Liver (tissue), 9 donors: ENCODE data around the gene PFKL. TPM values are rescaled to one million over a fixed set of nuclear protein-coding genes. Genes with fewer than 3 reads are reported as not detected.
A peak's percentile ranks its signal among the peaks of the same experiment; 100 is the strongest.

ENCODE experiments used
- DNase-seq: peaks from one replicate; pipeline ENCODE4 v3.0.0-alpha.2; 2017; ENCODE audit warnings: low spot score
- H3K27ac ChIP-seq, 2 donors: one replicate each; pipeline ENCODE4 v1.7.0; 2013; ENCODE audit warnings: inconsistent platforms in 2 of 2, low read length in 2 of 2, control low read depth in 1 of 2, low read depth in 1 of 2, mild to moderate bottlenecking in 1 of 2
- H3K27me3 ChIP-seq, 4 donors: one replicate each; pipeline versions ENCODE4 v1.6.1 to v1.7.0; 2013; ENCODE audit warnings: low read length in 3 of 4, inconsistent platforms in 1 of 4, mild to moderate bottlenecking in 1 of 4, moderate library complexity in 1 of 4; ENCODE audit not compliant: control insufficient read depth in 4 of 4, insufficient read depth in 4 of 4
- H3K36me3 ChIP-seq, 4 donors: one replicate each; pipeline versions ENCODE4 v1.6.1 to v1.7.0; 2013; ENCODE audit warnings: low read length in 3 of 4, mild to moderate bottlenecking in 3 of 4, low read depth in 1 of 4, moderate library complexity in 1 of 4; ENCODE audit not compliant: control insufficient read depth in 4 of 4, insufficient read depth in 3 of 4
- H3K4me1 ChIP-seq, 4 donors: one replicate each; pipeline versions ENCODE4 v1.6.1 to v1.7.0; 2013; ENCODE audit warnings: low read length in 3 of 4, mild to moderate bottlenecking in 3 of 4, moderate library complexity in 1 of 4; ENCODE audit not compliant: control insufficient read depth in 4 of 4, insufficient read depth in 4 of 4
- H3K4me3 ChIP-seq, 3 donors: one replicate each; pipeline versions ENCODE4 v1.6.1 to v1.7.0; 2013; ENCODE audit warnings: low read length in 3 of 3, control low read depth in 1 of 3, low read depth in 1 of 3, mild to moderate bottlenecking in 1 of 3
- H3K9ac ChIP-seq, 2 donors: one replicate each; pipeline ENCODE4 v1.7.0; 2013; ENCODE audit warnings: low read length in 2 of 2, mild to moderate bottlenecking in 2 of 2, moderate library complexity in 2 of 2, control low read depth in 1 of 2, low read depth in 1 of 2
- H3K9me3 ChIP-seq, 4 donors: one replicate each; pipeline versions ENCODE4 v1.6.1 to v1.7.0; 2013; ENCODE audit warnings: low read length in 3 of 4; ENCODE audit not compliant: control insufficient read depth in 4 of 4
- ATF3 ChIP-seq: IDR thresholded peaks from 2 replicates; pipeline ENCODE4 v1.6.1; 2016; ENCODE audit warnings: antibody characterized with exemption
- CTCF ChIP-seq: fragments of 150-350 bp; IDR thresholded peaks from 2 replicates; pipeline ENCODE4 v1.5.1; 2017; ENCODE audit warnings: improper control_type of control experiment, low read depth, low read length; ENCODE audit not compliant: missing input control
- EGR1 ChIP-seq, 2 donors: IDR thresholded peaks; 2 replicates each; pipeline ENCODE4 v1.6.1; 2016 to 2018; ENCODE audit warnings: antibody characterized with exemption in 2 of 2, low read depth in 2 of 2
- FOXA1 ChIP-seq: IDR thresholded peaks from 2 replicates; pipeline ENCODE4 v1.6.1; 2016; ENCODE audit warnings: antibody characterized with exemption
- GABPA ChIP-seq, 2 donors: IDR thresholded peaks in 1 of 2; conservative IDR thresholded peaks in 1 of 2; 2 replicates each; pipeline ENCODE4 v1.6.1; 2016; ENCODE audit warnings: antibody characterized with exemption in 2 of 2, mild to moderate bottlenecking in 1 of 2, moderate library complexity in 1 of 2
- HNF4A ChIP-seq, 2 donors: conservative IDR thresholded peaks; 2 replicates each; pipeline ENCODE4 v1.6.1; 2016; ENCODE audit warnings: antibody characterized with exemption in 2 of 2, mild to moderate bottlenecking in 2 of 2
- HNF4G ChIP-seq: IDR thresholded peaks from 2 replicates; pipeline ENCODE4 v1.6.1; 2016; ENCODE audit warnings: antibody characterized with exemption
- JUND ChIP-seq, 2 donors: IDR thresholded peaks; 2 replicates each; pipeline ENCODE4 v1.6.1; 2016; ENCODE audit warnings: antibody characterized with exemption in 2 of 2
- MAX ChIP-seq: IDR thresholded peaks from 2 replicates; pipeline ENCODE4 v1.6.1; 2016; ENCODE audit warnings: antibody characterized with exemption
- NR2F2 ChIP-seq: IDR thresholded peaks from 2 replicates; pipeline ENCODE4 v1.6.1; 2016; ENCODE audit warnings: antibody characterized with exemption
- RAD21 ChIP-seq, 2 donors: IDR thresholded peaks; 2 replicates each; pipeline ENCODE4 v1.6.1; 2016; ENCODE audit warnings: antibody characterized with exemption in 2 of 2, mild to moderate bottlenecking in 2 of 2
- REST ChIP-seq: IDR thresholded peaks from 2 replicates; pipeline ENCODE4 v1.6.1; 2016; ENCODE audit warnings: antibody characterized with exemption, mild to moderate bottlenecking
- RXRA ChIP-seq, 2 donors: IDR thresholded peaks; 2 replicates each; pipeline ENCODE4 v1.6.1; 2017 to 2018; ENCODE audit warnings: antibody characterized with exemption in 2 of 2, mild to moderate bottlenecking in 1 of 2
- SP1 ChIP-seq: IDR thresholded peaks from 2 replicates; pipeline ENCODE4 v1.6.1; 2018; ENCODE audit warnings: antibody characterized with exemption, mild to moderate bottlenecking
- TAF1 ChIP-seq: conservative IDR thresholded peaks from 2 replicates; pipeline ENCODE4 v1.6.1; 2016; ENCODE audit warnings: antibody characterized with exemption, mild to moderate bottlenecking
- ZBTB33 ChIP-seq: IDR thresholded peaks from 2 replicates; pipeline ENCODE4 v1.6.1; 2016; ENCODE audit warnings: antibody characterized with exemption
- WGBS: extraction: QIAGEN DNeasy Blood & Tissue Kit; methylation state at CpG from one replicate; pipeline ENCODE4 v1.1.7; 2013; 5-methylcytosine and 5-hydroxymethylcytosine counted together
- polyA plus RNA-seq, 2 donors: library from polyadenylated mRNA; stranded (reverse) in 1 of 2; unstranded in 1 of 2; fragments of 200-250 nt in 1 of 2; fragments of >200 nt in 1 of 2; fragmentation: Nextera tagmentation in 1 of 2; extraction: Ambion mirVana in 1 of 2; gene quantifications; one replicate each; pipeline versions ENCODE4 v1.2.1 to v1.2.3, GENCODE V29; 2013 to 2015
- total RNA-seq, 2 donors: library from RNA; depleted of rRNA; stranded (reverse); fragments of >200 nt; gene quantifications; one replicate each; pipeline ENCODE4 v1.2.3, GENCODE V29; 2014
- donor health status: healthy.
- donor health status: healthy.
- donor health status: healthy.
- donor health status: healthy.
- donor health status: healthy.

Gene PFKL
- total and polyA plus RNA-seq, 4 donors = 48.1 to 98.4 (median 81.0) TPM

- Histone ChIP-seq H3K27ac (peak overlapping the region in 1 of 2 donors; percentile 7), H3K4me3 (no peak overlapping the region), H3K4me1 (peaks cover 0 to 10% (median 7%) of the 10 kb centered on the region in 4 donors), H3K9ac (no peak overlapping the region), H3K27me3 (no peaks in the 10 kb centered on the region), H3K36me3 (no peaks in the 10 kb centered on the region), H3K9me3 (no peaks in the 10 kb centered on the region)
- TF ChIP-seq JUND (IDR thresholded peaks at IDR 0.05) (no peak), ZBTB33 (no peak), CTCF (no peak), HNF4G (no peak), SP1 (no peak), RXRA (IDR thresholded peaks at IDR 0.05) (no peak), REST (no peak), RAD21 (IDR thresholded peaks at IDR 0.05) (no peak), NR2F2 (no peak), GABPA (IDR thresholded peaks at IDR 0.05 in 1 of 2, conservative IDR thresholded peaks at IDR 0.05 in 1 of 2) (no peak), EGR1 (IDR thresholded peaks at IDR 0.05; ENCODE audit: low read depth in 2 of 2) (no peak), ATF3 (no peak), TAF1 (no peak), MAX (no peak), HNF4A (conservative IDR thresholded peaks at IDR 0.05) (no peak), FOXA1 (no peak)
- WGBS = 89% methylated on average over 24 of the region's 24 CpGs
- no peak for DNase-seq
These were observed 74.9 kb downstream of the PFKL start for GRCh38 chr21:44374601-44375280.
